HepG2 (cell line): ENCODE measurements around the gene CIROP. TPM values are rescaled to one million over a fixed set of nuclear protein-coding genes. Genes with fewer than 3 reads are reported as not detected.

Source experiments
- CREB3 ChIP-seq: sonication (generic); formaldehyde crosslinking; IDR thresholded peaks from 2 replicates; pipeline ENCODE4 v1.5.0; 2020; ENCODE audit warnings: missing genetic modification reagents
- FOSL2 ChIP-seq: sonication (generic); formaldehyde crosslinking; IDR thresholded peaks from 2 replicates; pipeline ENCODE4 v1.4.0; 2020; ENCODE audit warnings: missing genetic modification reagents
- HCFC1 ChIP-seq: fragments of 150-350 bp; IDR thresholded peaks from 2 replicates; pipeline ENCODE4 v1.6.1; 2014; ENCODE audit warnings: low read depth, low read length
- HNRNPLL ChIP-seq: fragments of 200-400 bp; formaldehyde crosslinking; IDR thresholded peaks from 2 replicates; pipeline ENCODE4 v1.6.1; 2017; ENCODE audit warnings: mild to moderate bottlenecking, low read depth, low read length; ENCODE audit not compliant: poor library complexity, severe bottlenecking
- NR2C2 ChIP-seq: sonication (generic); formaldehyde crosslinking; IDR thresholded peaks from 2 replicates; pipeline ENCODE4 v1.4.0; 2020; ENCODE audit warnings: missing genetic modification reagents, mild to moderate bottlenecking, moderate library complexity, borderline replicate concordance
- PCBP2 ChIP-seq: fragments of 200-400 bp; formaldehyde crosslinking; optimal IDR thresholded peaks from 2 replicates; pipeline ENCODE3; 2018; ENCODE audit warnings: low read length, low read depth; ENCODE audit not compliant: poor library complexity, severe bottlenecking
- POLR2AphosphoS2 ChIP-seq: IDR thresholded peaks from 2 replicates; pipeline ENCODE4 v1.6.1; 2011; ENCODE audit warnings: low read depth, low read length, improper control_type of control experiment
- SP4 ChIP-seq: sonication (generic); formaldehyde crosslinking; IDR thresholded peaks from 2 replicates; pipeline ENCODE4 v1.8.1; 2023; ENCODE audit warnings: mild to moderate bottlenecking, missing genetic modification reagents
- ZBTB3 ChIP-seq: sonication (generic); formaldehyde crosslinking; IDR thresholded peaks from 2 replicates; pipeline ENCODE4 v1.4.0; 2020; ENCODE audit warnings: low read depth, mild to moderate bottlenecking, moderate library complexity, missing genetic modification reagents, borderline replicate concordance
- ZGPAT ChIP-seq: IDR thresholded peaks from 2 replicates; pipeline ENCODE4 v1.6.1; 2016; ENCODE audit warnings: mild to moderate bottlenecking
- ZNF17 ChIP-seq: sonication (generic); formaldehyde crosslinking; IDR thresholded peaks from 2 replicates; pipeline ENCODE4 v1.5.0; 2020; ENCODE audit warnings: mild to moderate bottlenecking, missing genetic modification reagents
- ZNF280B ChIP-seq: sonication (generic); formaldehyde crosslinking; IDR thresholded peaks from 2 replicates; pipeline ENCODE4 v1.5.0; 2020; ENCODE audit warnings: missing genetic modification reagents, mild to moderate bottlenecking, borderline replicate concordance
- ZNF292 ChIP-seq: sonication (generic); formaldehyde crosslinking; IDR thresholded peaks from 2 replicates; pipeline ENCODE4 v1.8.1; 2022; ENCODE audit warnings: mild to moderate bottlenecking, low read depth, missing genetic modification reagents, borderline replicate concordance
- ZNF441 ChIP-seq: sonication (generic); formaldehyde crosslinking; IDR thresholded peaks from 2 replicates; pipeline ENCODE4 v1.7.0; 2021; ENCODE audit warnings: missing genetic modification reagents, borderline replicate concordance
- ZNF451 ChIP-seq: sonication (generic); formaldehyde crosslinking; IDR thresholded peaks from 2 replicates; pipeline ENCODE4 v1.5.0; 2020; ENCODE audit warnings: mild to moderate bottlenecking, missing genetic modification reagents
- ZNF615 ChIP-seq: sonication (generic); formaldehyde crosslinking; IDR thresholded peaks from 2 replicates; pipeline ENCODE4 v1.5.0; 2020; ENCODE audit warnings: mild to moderate bottlenecking, missing genetic modification reagents, borderline replicate concordance
- ZNF713 ChIP-seq: sonication (generic); formaldehyde crosslinking; IDR thresholded peaks from 2 replicates; pipeline ENCODE4 v1.4.0; 2020; ENCODE audit warnings: mild to moderate bottlenecking, missing genetic modification reagents
- ZNF773 ChIP-seq: sonication (generic); formaldehyde crosslinking; IDR thresholded peaks from 2 replicates; pipeline ENCODE4 v1.4.0; 2020; ENCODE audit warnings: missing genetic modification reagents, borderline replicate concordance
- ZNF777 ChIP-seq: sonication (generic); formaldehyde crosslinking; IDR thresholded peaks from 2 replicates; pipeline ENCODE4 v1.4.0; 2020; ENCODE audit warnings: missing genetic modification reagents
- ZNF788 ChIP-seq: sonication (generic); formaldehyde crosslinking; IDR thresholded peaks from 2 replicates; pipeline ENCODE4 v1.5.0; 2020; ENCODE audit warnings: mild to moderate bottlenecking, missing genetic modification reagents, borderline replicate concordance
- ZSCAN5A ChIP-seq: sonication (generic); formaldehyde crosslinking; IDR thresholded peaks from 2 replicates; pipeline ENCODE4 v1.8.0; 2022; ENCODE audit warnings: mild to moderate bottlenecking, missing genetic modification reagents, borderline replicate concordance
- polyA plus RNA-seq, 8 experiments: library from polyadenylated mRNA; depleted of rRNA in 3 of 8; stranded (reverse) in 7 of 8; unstranded in 1 of 8; fragments of >200 nt; fragmentation: Illumina TruSeq in 4 of 8; extraction: Trizol in 4 of 8; gene quantifications; 2 replicates each; pipeline versions ENCODE4 v1.2.1 to v1.2.3, GENCODE V29; 2011 to 2016; ENCODE audit warnings: low read depth in 4 of 8, missing spikeins in 1 of 8, mixed read lengths in 1 of 8; ENCODE audit not compliant: insufficient read depth in 1 of 8
- total RNA-seq, 5 experiments: library from RNA; depleted of rRNA; stranded (reverse); fragments of >200 nt; fragmentation: Illumina TruSeq; extraction: Trizol; gene quantifications; 2 replicates each; pipeline ENCODE4 v1.2.3, GENCODE V29; 2016; ENCODE audit warnings: low read depth in 1 of 5
- TF ChIP-seq, protein P1 (sequence below): sonication (generic); formaldehyde crosslinking; IDR thresholded peaks from 2 replicates; pipeline ENCODE4 v1.4.0; 2020; ENCODE audit warnings: mild to moderate bottlenecking, low read depth, missing genetic modification reagents

Gene CIROP
- total and polyA plus RNA-seq, 2 of the 13 experiments (the other 11 are each of a cell fraction or from before 2014, with no cell fraction given), result 0.07 TPM; not detected in 1

- TF ChIP-seq ZSCAN5A (CRISPR knock-in tag), result peak; percentile 38; the same call in 1 of the 2 replicates
- no peak for TF ChIP-seq CREB3
- TF ChIP-seq POLR2AphosphoS2, result no peak
- no peak for TF ChIP-seq NR2C2
- TF ChIP-seq FOSL2 (CRISPR knock-in tag), result no peak
- TF ChIP-seq ZNF280B, result no peak
- TF ChIP-seq SP4, result no peak
- no peak for TF ChIP-seq ZBTB3 (CRISPR knock-in tag)
- no peak for TF ChIP-seq ZNF451 (CRISPR knock-in tag)
- no peak for TF ChIP-seq HNRNPLL
- no peak for TF ChIP-seq ZNF17 (CRISPR knock-in tag)
- TF ChIP-seq ZNF777 (CRISPR knock-in tag), result no peak
- TF ChIP-seq HCFC1, result no peak
- TF ChIP-seq ZNF615, result peak; percentile 45; the same call in 1 of the 2 replicates
- TF ChIP-seq, protein P1, sequence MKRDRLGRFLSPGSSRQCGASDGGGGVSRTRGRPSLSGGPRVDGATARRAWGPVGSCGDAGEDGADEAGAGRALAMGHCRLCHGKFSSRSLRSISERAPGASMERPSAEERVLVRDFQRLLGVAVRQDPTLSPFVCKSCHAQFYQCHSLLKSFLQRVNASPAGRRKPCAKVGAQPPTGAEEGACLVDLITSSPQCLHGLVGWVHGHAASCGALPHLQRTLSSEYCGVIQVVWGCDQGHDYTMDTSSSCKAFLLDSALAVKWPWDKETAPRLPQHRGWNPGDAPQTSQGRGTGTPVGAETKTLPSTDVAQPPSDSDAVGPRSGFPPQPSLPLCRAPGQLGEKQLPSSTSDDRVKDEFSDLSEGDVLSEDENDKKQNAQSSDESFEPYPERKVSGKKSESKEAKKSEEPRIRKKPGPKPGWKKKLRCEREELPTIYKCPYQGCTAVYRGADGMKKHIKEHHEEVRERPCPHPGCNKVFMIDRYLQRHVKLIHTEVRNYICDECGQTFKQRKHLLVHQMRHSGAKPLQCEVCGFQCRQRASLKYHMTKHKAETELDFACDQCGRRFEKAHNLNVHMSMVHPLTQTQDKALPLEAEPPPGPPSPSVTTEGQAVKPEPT (CRISPR knock-in tag), result no peak
- TF ChIP-seq PCBP2, result no peak
- no peak for TF ChIP-seq ZNF292 (CRISPR knock-in tag)
- TF ChIP-seq ZNF788, result no peak
- TF ChIP-seq ZNF441 (CRISPR knock-in tag), result no peak
- TF ChIP-seq ZGPAT (CRISPR knock-in tag), result no peak
- TF ChIP-seq ZNF713 (CRISPR knock-in tag), result no peak
- TF ChIP-seq ZNF773 (CRISPR knock-in tag), result no peak
Measured at GRCh38 chr14:23091294-23092225, 13.2 kb downstream of the CIROP start (continued).
